ENCODE data around the gene PCDH9.
A peak's percentile ranks its signal among the peaks of the same experiment; 100 is the strongest.

PCDH9 gene

DNA sequence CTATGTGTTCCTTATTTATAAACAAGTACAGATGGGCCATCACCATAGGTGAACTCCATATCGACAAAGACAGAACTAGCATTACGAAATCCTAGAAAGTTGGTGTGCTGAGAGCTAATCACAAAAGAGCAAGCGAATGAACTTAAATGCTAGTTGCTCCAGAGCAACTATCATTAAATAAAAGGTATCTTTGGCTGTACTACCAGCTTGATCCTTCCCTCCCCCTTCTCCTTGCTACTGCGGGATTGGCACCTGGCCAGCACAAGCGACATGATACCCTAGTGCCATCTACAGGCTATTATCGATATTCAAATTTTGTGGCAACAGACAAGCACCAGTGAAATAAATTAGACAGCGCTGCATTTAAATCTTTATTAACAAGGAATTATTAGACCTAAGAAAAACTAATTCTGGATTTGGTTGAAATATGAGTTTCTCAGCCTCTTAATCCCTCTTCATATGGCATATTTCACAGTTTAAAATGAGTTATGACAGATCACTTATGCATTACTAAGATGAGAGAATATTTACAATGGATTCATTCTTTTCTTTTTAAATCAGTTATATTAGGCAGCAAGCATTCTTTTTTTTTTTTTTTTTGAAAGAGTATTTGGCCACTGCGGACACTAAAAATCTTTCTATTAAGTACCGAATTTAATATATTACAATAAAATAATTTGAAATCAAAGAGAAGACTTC lies 5.8 kb downstream of the PCDH9 start:
- peak; percentile 3 for DNase-seq

DNA sequence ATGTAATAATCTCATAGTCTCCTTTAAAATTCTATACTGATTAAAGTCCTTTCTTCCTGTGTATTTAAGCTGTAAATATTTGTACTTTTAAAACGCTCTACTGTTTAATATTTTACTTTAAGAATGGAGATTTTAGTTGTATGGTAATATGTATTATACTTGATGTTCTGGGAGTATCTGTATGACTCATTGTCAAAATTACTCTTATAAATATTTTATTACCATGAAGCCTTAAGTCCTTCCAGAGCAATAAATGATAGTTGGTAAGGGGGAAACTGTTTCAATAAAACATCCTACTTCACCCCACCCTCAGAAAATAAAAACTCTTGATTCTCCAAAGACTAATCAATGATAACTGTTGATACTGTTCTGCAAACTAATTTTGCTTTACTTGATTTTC lies 6.4 kb downstream of the PCDH9 start:
- no peak for DNase-seq

DNA sequence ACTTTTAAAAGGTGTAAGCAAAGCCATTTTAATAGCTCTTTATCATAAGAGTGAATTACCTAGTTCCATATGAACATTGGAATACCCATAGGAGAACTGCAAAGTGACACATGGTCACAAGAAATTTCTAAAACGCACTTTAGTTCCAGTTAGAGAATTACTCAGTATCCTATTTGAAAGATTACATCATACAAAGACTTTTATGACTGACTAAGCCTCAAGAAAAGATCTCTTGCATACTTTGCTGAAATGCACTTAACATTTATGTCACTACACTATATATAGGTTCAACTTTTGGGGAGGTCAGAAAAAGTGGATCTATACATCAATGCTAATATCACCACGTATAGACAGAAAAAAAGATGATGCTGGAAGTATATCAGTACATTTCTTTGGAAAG lies 7.1 kb downstream of the PCDH9 start:
- no peak for DNase-seq

DNA sequence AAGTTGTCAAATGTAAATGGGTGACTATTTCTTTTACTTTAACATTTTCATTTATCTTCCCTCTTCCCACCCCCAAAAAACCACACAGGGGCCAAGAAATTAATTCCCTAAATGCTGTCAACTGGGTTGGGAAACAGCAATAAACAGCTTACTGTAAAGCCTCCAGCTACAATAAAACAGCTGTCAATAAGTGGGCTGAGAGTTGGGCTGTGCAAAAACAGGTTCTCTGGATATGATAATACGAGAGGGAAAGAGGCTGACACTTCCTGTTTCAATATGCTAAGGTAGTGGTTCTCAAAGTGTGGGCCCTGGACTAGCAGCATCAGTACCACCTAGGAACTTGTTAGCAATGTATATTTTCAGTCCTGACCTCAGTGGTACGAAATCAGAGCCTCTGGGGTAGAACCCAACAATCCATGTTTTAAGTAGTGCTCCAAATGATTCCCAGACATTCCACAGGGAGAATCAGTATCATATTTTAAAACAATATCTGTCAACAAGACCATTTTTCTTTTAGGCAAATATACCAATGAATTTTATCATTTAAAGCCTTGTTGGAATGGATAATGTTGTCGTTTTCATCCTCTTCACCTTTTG lies 8.4 kb downstream of the PCDH9 start:
- no peak for DNase-seq

DNA sequence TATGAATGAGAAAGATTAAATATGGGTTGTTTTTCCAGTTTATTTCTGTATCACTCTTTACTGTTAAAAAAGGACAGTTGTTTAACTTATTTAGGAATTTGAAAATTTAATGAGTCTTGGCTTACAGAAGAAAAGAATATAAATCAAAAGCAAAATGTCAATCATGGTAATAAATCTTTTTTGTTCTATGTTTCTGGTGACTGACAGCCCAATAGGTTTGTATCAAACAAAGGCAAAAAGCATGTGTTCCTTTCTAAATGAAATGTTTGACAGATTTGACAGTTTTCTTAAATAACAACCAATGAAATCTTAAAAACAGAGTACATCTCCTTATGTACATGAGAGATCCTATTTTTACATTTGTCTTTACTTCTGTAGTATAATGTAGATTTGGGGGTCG lies 11.0 kb downstream of the PCDH9 start:
- DNase-seq: no peak

DNA sequence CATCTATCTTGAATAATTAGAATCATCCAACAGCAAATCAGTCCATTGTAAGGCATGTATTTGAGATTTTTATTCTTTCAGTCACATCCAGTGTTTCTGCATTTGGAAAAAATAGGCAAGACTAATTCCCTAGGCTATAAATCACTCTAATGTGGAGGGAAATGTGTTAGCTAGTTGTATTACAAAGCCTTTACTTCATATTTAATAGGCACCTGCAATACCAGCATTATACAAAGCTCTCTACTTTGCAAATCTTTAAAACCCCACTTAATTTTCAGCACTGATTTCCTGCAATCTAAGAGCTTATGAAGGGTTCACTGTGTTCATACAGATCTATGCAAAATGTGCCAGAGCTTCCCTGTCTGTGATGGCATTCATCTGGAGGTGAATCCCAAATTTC lies 12.3 kb downstream of the PCDH9 start:
- no peak for DNase-seq

DNA sequence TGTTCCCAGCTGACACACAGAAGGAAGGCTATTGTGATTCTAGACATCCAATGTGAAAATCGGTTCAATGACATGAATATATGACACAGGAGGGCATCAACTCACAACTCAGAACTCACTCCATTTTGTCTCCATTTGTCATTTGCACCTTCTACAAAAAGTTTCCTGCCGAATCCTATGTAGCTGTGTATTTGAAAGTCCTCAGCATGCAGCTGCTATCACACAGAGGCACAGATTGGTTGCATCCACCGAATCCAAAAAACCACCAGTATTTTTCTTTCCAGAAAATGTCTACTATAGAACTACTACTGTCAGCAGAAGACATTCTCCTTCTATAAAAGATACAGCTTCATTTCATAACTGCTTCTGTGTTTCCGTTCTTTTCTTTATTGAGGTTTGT lies 13.3 kb downstream of the PCDH9 start:
- no peak for DNase-seq

DNA sequence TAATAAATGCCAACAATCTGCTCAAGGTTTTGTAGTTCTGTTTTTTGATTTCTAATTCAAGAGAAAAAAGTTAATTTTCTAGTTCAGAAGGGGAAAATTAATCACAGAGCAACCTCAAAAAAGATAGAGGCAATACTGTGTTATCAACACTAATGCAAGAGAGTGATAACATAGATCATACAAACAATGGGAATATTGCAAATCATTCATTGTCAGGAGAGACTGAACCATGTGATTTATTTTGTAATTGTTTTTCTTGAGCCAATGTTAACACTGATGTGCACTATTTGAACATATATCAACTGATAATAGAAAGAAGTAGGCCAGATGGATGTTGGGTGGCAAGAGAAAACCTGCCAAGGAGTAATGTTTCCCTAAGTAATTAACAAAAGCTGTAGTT lies 19.9 kb downstream of the PCDH9 start:
- DNase-seq: no peak

DNA sequence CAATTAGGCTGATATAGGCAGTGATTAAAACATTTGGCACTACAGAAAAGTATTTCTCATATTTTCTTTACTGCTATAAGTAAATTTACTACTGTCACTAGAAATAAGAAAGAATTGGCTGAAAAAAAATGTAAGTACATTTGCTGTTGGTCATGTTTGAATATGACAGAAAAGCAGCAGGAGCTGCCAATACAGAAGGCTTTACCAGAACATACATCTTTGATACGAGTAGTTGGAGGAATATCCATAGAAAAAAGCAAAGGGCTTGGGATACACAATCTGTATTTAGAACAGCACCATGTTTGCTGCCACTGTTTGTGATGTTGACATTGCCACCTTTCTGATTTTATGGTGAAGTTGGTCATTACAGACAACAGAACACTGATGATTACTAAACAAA lies 21.6 kb downstream of the PCDH9 start:
- no peak for DNase-seq

DNA sequence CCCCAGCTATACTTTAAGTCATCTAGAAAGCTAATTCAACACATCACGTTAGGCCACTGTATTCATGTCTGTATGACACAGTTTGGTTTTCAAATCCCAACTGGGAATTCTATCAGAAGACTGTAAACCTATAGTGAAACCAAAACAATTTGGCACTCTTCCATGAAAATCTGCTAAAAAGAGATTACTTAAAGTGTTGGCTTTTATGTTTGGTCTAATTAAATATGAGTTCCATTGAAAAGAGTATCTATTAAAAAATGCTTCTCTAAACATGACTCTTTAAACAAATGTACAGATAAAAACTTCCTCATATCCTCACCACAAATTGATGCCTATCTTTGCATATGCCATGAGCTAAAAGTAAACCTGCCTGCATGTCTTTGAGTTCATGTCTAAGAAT lies 25.4 kb downstream of the PCDH9 start:
- no peak for DNase-seq

DNA sequence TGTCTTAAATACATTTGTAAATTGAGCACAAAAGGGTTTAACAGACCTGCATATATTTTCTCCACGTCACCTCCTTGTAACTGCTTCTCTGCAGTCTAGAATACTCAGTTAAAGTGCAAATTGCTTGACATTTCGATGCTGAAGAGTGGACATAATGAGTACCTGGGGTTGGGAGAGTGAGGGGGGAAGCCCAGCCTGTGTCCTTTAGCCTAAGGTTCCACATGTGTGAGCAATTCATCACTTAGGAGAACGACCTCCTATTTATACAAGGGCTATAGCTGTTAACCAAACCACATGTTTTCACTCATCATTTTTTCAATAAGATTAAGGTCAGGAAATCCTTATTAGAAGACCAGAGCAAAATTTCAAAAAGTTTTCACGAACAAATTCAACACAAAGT lies 29.5 kb downstream of the PCDH9 start:
- DNase-seq: no peak

DNA sequence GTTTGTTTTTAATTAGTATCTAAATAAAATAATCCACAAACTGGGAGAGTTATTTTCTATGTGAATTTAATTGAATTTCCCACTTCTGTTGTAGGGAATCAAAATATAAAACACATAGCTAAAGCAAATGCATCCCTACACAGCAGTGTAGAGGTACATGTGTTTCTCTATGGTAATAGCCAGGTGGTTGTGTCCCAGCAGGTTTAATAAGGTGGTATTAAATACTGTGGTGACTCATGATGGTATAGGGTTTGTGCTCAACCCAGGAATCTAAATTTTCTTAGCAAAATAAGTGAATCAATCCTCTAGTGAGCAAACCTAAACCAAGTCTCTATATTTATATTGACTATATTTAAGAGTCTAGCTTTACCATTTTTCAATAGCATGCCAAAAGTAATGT lies 30.0 kb downstream of the PCDH9 start:
- no peak for DNase-seq

DNA sequence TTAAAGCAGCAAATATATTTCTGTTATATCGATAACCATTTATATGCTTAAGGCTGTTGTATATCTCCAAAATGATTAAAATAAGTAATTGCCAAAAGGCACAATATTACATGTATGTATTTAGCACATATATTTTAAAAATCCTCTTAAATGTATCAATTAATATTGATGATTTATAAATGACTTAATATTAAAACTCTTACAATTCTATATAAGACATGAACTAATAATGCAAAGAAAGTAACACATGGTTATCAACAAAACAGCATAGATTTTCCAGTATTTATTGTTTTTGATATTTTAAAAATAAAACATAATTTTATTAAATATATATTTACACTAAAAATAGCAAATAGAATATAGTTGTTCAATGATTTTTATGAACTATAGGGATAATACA lies 32.4 kb downstream of the PCDH9 start:
- DNase-seq: no peak

DNA sequence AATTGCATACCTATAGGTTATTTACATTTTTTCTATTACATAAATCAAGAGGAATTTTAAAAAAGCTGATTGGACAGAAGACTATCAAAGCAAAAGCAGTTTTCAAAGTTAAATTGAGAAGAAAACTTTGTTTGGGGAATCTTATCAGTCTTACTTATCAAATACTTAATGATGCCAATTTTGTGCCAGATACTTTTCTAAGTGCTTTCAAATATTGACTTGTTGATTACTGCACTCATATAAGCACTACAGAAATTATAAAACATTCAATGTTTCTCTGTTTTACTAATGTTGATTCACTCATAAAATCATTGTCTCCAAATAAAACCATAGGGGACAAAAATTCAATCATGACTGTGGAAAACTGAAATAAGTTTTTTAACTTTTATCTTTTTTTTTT lies 36.2 kb downstream of the PCDH9 start:
- no peak for DNase-seq

DNA sequence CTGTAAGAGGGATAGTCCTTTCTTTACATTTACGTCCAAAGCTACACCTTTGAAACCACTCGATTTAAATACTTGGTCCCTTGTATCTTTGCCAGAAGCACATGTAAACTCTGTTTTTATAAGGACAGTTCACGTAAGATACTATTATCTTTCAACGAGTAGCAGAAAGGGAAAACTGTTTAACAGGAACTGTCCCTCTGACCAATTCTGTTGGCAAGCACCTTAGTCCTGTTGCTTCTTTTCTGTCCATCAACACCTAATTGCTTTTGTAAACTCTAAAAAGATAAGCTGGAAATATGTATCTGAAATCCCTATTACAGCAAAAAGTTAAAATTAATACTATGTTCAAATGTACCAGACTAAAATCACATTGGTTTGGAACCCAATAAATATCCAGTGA lies 37.4 kb downstream of the PCDH9 start:
- DNase-seq: no peak

DNA sequence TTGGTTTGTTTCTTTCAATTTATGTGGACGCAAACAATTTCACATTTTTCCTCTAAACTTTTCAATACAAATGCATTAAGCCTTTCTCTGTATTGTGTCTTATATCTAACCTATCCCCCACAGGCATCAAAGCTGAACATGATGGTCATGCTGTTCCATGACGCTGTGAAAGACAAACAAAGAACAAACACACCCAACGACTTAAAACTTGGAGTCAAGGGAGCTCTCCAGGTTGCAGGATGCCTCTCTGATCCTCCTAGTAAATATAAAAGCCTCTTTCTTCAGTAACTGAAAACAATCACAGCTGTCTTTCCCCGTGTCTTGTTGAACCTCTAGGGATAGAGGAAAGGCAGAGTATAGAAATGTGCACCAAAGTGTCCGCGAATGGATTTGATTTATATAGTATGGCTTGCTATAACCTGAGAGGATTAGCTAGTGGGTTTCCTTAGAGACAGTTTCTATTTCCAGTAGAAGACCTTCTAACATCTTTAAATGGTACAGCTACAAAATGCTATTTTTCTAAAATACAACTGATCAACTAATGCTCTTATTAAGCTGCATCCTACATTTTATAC lies 43.1 kb downstream of the PCDH9 start:
- no peak for DNase-seq

DNA sequence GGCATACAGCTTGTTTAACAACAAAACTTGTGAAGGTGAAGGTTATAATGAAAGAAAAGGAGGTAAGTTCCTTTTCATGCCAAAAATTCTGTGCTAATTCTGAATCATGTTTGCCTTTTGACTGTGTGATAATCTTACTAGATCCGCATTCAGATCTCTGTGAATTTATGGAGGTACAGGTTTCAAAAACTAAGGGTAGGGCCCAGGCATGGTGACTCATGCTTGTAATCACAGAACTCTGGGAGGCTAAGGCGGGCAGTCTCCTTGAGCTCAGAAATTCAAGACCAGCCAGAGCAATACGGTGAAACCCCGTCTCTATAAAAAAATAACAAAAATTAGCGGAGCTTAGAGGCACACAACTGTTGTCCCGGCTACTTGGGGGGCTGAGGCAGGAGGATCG lies 45.9 kb downstream of the PCDH9 start:
- no peak for DNase-seq

DNA sequence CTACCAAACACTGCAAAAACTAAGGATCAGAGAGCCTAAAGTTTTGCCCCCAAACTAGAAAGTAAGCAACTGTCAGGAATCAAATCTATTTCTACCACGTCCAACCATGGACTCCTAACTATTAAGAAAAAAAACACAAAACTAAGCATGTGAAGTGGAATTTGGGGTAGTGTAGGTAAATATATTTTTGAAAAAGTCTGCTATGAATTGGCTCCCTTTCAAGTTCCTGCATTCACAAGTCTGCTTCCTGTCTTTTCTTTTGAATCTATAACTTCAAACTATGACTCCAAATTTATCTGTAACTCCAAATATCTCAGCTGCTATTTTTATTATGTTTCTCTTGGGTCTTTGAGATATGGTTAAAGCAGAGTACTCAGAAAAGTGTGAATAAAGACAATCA lies 47.0 kb downstream of the PCDH9 start:
- DNase-seq: no peak

DNA sequence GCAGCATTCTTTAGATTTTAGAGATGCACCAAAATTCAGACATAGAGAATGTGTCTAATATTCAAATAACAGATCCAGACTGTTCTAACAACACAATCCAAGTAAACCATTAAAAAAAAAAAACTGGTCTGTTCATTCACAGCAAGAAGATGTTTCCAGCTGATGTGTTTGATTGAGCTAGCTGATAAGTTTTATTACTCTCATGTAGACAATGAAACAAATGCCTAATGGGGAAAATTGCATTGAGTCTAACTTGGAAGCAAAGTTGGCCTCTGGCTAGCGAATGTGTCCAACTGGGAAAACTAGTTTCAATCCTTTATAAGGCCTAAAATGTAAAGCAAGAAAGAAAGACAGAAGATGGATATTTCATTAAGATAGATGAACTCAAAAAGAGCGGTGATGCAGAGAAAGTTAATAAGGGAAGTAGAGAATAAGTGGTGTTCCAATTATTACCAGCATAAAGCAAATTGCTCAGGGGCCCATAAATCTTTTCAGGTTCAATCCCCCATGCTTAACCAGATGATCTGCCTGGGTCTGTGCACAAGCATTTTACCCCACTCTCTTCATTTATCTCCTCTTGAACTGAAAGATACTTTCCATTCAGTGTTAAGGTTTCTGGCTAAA lies 54.2 kb downstream of the PCDH9 start:
- no peak for DNase-seq

DNA sequence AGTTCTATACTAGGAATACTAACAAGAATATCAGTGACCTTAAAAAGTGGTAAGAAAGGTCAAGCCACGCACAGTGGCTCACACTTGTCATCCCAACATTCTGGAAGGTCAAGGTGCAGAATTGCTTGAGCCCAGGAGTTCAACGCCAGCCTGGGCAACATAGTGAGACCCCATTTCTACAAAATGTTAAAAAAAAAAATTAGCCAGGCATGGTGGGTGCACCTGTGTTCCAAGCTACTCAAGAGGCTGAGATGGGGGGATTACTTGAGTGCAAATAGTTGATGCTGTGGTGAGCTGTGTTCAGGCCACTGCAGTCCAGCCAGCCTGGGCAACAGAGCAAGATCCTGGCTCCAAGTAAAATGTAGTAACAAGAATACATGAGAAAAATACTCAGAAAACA lies 61.8 kb downstream of the PCDH9 start:
- no peak for DNase-seq

DNA sequence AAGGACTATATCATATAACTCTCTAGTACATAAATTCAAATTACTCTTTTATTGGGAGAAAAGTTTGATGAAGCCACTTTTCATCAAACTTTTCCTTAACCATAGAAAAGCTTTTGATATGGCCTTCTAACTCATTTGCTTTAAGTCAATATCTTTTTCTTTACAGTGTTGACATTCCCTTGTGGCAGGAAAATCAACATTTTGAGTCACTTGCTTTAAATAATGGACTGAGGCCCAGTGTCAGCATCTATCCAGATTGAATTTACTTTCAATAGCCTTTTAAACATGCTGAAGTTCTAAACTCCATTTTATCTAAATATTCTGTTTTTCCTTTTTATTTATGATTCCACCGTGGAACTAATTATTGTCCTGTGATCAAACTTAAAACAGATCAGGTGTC lies 62.7 kb downstream of the PCDH9 start:
- DNase-seq: no peak

DNA sequence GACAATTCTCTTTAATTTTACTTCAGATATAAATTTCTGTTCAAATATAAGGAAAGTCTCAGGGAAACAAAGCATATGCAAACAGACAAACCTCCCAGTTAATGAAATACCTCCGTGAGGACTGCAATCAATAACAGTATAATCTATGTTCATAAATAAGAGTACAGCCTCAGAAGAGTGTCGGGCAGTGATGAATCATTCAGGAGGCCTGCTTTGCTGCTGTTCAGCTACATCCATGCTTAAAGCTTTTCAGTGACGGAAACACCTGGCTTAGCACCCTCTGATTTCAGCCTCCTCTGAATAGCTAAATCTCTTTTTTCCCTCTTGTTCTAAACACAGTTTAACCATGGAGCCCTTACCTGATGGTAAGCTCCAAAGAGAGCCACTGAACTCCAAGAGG lies 69.0 kb downstream of the PCDH9 start:
- no peak for DNase-seq

DNA sequence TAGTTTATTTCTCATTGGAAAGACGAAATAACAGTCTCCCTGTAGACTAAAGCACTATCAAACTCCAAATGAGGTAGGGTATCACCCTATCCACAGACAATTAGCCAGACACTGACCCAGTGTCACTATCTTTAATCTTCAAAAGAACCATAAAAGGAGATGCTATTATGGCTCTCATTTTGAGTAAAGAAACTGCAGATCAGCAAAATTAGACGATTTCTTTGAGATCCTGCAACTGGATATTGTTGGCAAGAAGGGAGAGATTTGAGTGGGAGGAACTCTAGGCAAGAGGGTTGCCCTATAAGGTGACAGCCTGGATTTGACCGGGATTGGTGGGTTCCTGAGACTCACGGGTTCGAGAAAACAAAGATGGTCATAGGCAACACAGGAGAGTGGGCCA lies 71.2 kb downstream of the PCDH9 start:
- no peak for DNase-seq

DNA sequence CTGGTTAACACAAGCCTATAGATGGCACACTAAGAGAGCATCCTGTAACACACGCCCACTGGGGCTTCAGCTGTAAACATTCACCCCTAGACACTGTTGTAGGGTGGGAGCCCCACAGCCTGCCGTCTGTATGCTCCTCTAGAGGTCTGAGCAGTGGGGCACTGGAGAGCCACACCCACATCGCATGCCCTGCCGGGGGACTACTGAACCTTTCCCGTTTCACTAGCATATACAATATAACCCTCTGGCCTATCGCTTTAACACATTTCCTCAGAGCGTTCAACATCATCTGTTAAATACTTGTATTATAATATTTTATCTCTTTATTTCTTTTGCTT lies 73.4 kb downstream of the PCDH9 start:
- DNase-seq: no peak
